ENCODE data around the gene SIGLEC5.
"Not testable (repeated sequence)": the region's sequence is repeated elsewhere in the genome, so short reads cannot be mapped to it uniquely, and the experiment has no call there.

SIGLEC5 gene, protein sequence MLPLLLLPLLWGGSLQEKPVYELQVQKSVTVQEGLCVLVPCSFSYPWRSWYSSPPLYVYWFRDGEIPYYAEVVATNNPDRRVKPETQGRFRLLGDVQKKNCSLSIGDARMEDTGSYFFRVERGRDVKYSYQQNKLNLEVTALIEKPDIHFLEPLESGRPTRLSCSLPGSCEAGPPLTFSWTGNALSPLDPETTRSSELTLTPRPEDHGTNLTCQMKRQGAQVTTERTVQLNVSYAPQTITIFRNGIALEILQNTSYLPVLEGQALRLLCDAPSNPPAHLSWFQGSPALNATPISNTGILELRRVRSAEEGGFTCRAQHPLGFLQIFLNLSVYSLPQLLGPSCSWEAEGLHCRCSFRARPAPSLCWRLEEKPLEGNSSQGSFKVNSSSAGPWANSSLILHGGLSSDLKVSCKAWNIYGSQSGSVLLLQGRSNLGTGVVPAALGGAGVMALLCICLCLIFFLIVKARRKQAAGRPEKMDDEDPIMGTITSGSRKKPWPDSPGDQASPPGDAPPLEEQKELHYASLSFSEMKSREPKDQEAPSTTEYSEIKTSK

DNA sequence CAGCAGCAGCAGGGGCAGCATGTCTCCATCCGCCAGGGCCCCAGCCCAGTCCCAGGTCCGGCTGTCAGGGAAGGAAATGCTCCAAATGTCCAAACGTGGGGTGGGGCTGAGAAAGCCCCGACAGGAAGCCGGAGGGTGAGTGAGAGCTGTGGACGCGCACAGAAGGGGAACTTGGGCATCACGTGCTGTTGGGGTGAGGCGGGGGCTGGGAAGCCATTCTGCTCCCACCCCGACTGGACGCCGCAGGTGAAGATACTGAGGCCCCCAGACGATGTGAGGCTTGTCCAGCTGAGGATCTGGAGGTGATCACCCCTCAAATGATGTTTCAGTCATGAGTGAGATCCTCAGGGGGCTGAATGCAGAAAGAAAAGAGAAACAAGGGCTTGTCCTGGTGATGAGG lies at the start of gene SIGLEC5:
TSS of gene SIGLEC5 (minus strand) at position 87 of the 400 bp plus-strand sequence. CDS start at position 21, 66 bp downstream.
- DNase-seq = not testable (repeated sequence)

DNA sequence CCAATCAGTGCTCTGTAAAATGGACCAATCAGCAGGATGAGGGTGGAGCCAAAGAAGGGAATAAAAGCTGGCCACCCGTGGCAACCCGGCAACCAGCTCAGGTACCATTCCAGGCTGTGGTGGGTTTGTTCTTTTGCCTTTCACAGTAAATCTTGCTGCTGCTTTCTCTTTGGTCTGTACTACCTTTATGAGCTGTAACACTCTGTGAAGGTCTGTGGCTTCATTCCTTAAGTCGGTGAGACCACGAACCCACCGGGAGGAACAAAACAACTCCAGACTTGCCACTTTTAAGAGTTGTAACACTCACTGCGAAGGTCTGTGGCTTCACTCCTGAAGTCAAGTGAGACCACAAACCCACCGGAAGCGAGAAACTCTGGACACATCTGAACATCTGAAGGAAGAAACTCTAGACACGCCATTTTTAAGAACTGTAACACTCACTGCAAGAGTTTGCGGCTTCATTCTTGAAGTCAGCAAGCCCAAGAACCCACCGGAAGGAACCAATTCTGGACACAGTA lies 46.4 kb upstream of the SIGLEC5 start:
- DNase-seq = peak in 4 of 6 experiments; percentile 11 to 48 (median 28)

DNA sequence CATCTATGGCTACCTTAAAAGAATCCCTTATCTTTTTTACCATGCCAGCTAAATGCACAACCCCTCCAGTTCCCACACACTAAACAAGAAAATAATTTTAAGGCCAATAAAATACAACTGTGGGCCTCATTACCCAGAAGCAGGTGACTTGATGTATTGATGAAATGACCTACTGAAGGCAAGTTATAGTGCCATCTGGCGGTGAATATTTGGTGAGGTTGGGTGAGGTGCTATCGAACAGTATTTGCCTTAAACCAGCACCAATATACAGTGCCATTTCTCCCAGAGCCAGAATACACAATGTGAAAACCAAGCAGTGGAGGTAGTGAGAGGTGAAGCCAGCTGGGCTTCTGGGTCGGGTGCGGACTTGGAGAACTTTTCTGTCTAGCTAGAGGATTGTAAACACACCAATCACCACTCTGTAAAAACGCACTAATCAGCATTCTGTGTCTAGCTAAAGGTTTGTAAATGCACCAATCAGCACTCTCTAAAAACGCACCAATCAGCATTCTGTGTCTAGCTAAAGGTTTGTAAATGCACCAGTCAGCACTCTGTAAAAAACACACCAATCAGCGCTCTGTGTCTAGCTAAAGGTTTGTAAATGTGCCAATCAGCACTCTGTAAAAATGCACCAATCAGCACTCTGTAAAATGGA lies 45.8 kb upstream of the SIGLEC5 start:
- not testable (repeated sequence) for DNase-seq

DNA sequence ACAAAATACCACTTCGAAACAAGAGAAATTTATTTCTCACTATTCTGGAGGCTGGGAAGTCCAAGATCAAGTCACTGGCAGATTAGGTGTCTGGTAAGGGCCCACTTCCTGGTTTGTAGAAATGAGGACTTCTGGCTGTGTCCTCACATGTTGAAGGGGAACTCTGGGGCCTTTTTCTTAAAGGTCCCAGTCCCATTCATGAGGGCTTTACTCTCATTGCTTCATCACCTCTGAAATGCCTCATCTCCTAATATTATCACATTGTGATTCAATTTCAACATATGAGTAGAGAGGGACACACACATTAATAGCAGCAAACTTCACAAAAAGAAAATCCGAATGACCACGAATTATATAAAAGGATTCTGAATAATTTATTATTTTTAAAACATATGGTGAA lies 38.0 kb upstream of the SIGLEC5 start:
- DNase-seq = no peak

DNA sequence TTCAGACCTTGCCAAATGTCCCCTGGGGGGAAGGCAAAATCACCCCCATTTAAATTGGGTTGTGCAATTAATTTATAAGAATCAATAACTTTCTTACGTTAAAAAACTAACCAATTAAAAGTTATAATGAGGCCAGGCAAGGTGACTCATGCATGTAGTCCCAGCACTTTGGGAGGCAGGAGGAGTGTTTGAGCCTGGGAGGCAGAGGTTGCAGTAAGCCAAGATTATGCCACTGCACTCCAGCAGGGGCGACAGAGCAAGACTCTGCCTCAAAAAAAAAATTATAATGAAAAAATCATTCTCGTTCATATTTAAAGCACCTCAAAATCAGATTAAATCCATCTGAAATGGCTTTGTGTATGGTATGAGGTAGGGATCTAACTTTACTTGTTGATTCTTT lies 34.8 kb upstream of the SIGLEC5 start:
- DNase-seq = no peak

DNA sequence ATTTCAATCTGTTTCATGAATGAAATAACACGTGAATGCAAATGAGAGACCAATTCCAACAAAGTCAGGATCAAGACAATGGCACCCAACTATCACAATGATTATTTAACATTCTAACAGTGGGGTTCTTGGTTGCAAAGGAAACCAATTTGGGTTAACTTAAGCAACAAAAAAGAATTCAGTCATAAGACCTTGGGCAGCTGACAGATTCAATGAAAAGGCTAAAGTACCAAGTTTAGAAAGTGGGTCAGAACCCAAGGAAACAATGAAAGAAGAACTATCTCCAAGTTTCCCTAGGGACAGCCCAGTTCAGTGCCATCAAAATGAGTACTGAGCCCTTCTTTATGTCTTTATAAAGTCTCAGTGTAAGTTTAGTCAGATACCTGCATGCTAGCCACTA lies 33.9 kb upstream of the SIGLEC5 start:
- no peak for DNase-seq

DNA sequence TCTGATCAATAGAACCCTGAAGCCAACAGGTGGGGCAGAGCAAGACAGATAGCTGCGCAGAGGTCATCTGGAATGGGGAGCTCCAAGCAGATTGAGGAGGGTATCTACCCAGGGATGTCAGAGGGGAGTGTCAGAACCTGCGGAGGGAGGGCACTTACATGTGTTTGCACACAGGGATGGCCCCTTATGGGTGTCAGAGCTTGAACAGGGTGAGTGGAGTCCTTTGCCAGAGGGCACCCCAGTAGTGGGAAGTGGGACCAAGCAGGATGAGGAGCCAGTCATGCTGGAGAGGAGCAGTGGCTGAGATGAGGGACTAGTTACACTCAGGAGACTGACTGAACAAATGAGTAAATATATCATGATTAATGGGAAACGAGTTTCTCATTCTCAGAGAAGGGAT lies 33.4 kb upstream of the SIGLEC5 start:
- DNase-seq = no peak

DNA sequence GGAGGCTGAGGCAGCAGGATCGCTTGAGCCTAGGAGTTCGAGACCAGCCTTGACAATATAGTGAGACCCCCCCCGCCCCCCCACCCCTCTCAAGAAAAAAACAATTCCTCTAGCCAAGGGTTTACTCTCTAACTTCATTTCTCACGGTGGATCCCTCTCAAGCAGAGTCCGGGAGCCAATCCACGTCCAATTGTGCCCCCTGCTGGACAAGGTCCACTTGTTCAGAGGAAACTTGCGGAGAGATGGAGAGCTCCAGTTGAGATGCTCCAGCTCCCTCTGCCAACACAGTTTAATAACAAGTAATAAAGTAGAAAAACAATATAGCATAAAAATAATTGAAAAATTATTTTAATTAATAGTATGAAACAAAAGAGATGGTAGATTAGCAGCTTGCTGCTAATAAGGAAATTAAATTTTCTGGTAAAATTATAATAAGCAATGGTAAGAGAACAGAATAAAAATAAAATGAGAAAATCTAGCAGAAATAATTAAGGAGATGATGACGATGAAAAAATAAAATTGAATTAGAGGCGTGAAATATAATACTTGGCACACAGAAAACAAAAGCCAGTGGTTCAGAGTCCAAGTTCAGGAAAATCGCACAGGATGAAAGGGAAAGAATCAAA lies 30.9 kb upstream of the SIGLEC5 start:
- DNase-seq = peak in 5 of 6 experiments; percentile 3 to 38 (median 18)

DNA sequence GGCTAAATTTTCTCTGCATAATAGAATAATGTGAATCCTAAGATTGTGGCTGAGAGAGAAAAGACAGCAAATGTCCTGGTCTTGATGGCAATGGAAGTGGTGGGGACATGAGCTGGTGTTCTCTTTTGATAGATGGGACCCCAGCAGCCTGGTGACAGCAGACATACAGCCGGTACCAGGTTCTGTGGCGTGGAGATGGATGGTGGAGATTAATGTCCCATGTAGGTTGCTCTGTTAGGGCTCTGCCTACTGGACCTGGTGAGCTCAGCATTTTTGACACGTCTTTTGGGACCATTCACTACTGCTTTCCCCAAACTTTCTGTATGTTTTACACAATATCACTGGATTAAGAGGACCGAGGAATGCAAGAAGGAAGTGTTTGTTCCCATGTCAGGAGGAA lies 24.6 kb upstream of the SIGLEC5 start:
- DNase-seq = no peak

DNA sequence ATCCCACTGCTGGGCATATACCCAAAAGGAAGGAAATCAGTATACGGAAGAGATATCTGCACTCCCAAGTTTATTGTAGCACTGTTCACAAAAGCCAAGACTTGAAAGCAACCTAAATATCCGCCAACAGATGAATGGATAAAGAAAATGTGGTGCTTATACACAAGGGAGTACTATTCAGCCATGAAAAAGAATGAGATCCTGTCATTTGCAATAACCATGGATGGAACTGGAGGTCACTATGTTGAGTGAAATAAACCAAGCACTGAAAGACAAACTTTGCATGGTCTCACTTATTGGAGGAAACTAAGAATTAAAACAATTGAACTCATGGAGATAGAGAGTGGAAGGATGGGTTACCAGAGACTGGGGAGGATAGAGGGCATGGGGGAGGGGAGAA lies 23.0 kb upstream of the SIGLEC5 start:
- no peak for DNase-seq

DNA sequence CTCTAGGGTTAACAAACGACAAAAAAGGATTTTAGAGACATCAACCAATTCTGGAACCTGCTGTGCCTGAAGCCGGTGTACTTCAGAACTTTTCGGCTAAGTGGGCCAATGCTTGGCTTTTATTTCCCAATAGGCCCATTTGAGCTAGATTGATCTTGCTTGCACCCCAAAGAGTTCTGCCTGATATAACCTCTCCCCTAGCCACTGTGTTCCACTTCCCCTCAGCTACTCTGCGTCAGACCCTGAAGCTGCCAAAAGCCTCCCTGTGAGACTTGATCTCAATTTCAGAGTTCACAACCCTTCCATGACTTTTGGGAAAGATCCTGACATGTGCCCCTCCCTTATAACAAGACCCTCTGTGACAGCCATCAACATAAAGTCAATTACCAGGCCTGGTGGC lies 22.1 kb upstream of the SIGLEC5 start:
- no peak for DNase-seq

DNA sequence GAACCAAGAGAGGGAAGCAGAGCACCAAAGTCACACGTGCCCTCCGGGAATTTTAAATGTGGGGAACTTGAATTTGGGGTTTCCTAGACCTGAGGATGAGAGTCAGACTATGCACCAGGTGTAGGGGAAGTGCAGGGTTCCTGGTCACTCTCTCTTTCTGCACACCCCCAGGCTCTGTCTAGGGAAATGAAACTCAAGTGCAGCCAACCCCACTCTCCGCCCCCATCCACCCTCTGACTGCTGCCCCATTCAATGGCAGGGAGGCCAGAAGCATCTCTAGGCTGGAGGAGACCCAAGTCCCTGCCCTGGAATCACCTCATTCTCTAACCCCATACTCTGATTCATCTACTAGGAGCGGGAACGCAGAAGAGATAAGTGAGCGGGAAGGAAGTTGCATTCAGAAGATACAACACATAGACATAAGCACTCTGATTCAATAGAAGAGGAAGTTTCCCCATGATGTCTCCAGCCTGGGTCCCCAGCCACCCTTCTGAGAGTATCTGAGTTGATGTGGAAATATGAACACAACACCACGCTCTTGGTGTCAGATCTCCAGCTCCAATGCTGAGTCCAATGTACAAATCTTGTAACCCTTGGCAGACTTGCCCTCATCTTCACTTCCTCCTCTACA lies 21.1 kb upstream of the SIGLEC5 start:
- DNase-seq = no peak

DNA sequence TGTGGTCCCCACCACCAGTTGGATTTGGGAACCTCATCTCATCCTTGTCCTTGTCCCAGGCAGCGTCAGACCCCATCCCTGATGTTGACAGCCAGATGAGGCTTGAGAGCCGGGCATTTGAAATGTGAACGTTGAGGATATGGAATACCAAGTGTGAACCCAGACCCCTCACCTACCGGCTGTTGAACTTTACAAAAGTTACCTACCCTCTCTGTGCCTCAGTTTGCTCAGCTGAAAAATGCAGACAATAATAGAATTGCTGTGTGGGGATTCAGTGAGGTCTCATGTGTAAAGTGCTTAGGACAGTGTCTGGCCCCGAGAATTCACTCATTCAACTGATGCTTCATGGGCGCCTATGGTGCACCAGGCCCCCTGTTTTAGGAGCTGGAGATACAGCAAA lies 17.1 kb upstream of the SIGLEC5 start:
- DNase-seq = no peak

DNA sequence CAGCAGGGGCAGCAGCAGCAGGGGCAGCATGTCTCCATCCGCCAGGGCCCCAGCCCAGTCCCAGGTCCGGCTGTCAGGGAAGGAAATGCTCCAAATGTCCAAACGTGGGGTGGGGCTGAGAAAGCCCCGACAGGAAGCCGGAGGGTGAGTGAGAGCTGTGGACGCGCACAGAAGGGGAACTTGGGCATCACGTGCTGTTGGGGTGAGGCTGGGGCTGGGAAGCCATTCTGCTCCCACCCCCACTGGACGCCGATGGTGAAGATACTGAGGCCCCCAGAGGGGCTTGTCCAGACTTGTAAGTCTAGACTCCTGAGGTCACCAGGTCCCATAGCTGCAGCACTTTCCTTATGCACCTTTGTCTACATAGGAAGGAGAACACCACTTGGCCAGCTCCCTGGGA lies 16.5 kb upstream of the SIGLEC5 start, which contains the start of gene SIGLEC14:
TSS of gene SIGLEC14 (minus strand) at position 96 of the 400 bp plus-strand sequence. CDS start at position 30, 66 bp downstream.
- DNase-seq = not testable (repeated sequence)

DNA sequence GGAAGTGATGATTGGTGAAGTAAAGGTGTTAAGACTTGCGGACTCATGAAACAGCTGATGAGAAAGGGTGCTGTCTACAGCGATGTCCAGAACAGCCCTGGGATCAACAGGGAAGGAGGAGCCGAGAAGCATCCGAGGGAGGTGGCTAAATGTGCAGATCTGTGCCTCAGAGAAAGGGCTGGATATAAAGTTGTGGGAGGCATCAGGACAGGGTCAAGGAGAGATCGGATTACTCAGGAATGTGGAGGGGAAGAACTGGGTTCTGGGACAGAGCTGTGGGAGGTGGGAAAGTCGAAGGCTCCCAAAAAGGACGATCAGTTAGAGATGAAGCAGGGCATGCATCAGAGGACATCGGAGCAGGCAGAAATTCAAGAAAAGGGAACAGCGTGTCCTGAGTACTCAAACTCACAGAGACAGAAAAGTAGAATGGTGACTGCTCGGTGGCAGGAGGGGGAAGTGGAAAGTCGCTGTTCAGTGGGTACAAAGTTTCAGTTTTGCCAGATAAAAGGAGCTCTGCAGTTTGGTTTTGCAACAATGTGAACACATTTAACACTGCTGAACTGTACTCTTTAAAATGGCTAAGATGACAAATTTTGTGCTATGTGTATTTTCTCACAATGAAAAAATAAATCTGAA lies 14.6 kb upstream of the SIGLEC5 start:
- DNase-seq = no peak

DNA sequence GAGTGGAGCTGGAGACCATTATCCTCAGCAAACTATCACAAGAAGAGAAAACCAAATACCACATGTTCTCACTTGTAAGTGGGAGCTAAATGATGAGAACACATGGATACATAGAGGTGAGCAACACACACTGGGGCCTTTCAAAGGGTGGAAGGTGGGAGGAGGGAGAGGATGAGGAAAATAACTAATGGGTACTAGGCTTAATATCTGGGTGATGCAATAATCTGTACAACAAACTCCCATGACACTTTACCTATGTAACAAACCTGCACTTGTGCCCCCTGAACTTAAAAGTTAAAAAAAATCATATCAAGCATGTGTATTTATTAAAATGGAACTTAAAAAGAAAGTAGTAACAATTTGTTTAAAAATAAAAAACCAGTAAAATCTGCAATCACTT lies 11.4 kb upstream of the SIGLEC5 start:
- no peak for DNase-seq

DNA sequence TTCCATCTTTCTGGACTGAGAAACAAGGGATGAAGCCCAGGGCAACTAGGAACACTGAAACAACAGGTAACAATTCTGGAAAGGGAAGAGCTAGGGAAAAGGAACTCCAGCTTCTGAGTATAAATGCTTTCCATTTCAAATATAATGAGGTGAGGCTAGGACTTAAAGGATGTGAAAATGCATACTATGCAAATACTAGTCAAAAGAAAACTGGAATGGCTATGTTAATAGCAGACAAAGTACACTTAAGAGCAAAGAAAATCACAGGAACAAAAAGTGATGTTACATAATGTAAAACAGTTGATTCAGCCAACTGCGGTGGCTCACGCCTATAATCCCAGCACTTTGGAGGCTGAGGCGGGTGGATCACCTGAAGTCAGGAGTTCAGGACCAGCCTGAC lies 10.2 kb upstream of the SIGLEC5 start:
- DNase-seq = no peak

DNA sequence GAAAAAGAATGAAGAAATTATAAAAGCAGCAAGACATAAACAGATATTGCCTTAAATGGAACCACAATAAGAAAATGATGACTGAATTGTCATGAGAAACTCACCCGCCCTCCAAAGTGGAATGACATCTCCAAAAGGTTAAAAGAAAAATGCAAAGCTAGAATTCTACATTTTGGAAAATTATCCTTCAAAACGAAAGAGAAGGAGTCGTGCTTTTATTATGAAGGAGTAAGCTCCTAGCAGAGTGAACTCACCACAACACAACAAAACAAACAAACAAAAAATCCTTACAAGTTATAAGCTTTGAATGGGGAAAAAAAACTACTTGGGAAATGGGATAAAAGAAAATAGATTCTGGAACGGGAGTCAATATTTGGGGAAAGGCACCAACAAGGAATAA lies 9.7 kb upstream of the SIGLEC5 start:
- DNase-seq = no peak

DNA sequence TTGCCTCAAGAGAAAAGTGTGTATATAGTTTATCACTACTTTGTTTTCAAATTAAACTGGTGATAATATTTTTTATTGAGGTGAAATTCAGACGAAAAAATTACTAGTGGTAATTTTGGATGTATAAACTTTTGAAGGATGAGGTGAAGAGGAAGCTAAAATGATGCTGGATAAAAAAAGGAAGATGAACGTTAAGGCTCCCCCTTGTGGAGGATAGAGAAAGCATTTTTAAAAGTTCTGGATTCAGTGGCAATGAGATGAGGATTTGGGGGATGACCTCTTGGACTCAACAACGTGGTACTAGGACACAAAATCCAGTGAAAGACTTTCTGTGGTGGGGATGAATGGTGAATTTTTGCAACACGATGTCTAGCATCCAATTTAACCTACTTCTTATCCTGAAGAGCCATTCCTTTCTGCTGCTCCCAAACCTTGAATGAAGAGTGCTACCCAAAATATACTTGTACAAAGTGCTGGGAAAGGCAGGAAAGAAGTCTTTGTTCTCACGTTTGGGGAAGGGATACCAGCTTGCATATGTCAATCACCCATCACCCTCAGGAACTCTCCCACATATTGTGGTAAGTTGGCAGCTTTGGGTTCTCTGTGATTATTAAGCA lies 7.3 kb upstream of the SIGLEC5 start:
- DNase-seq = no peak

DNA sequence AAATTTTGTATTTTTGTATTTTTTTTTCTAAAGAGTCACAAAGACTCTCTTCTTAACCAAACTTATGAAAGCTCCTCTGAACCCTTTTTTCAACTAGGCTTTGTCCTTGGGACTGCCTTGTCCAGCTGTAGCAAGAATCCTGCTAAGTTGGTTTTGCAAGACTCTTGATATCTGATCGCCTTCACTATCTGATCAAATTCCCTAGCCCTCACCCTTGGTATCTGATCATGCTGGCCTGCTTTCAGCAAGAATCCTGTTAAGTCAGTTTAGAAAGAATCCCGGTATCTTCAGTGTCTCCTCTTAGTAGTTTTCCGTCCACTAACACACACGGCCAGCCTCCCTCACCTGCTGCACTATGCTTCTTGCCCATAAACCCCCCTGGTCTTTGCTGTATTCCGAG lies 1.9 kb upstream of the SIGLEC5 start:
- DNase-seq = no peak

DNA sequence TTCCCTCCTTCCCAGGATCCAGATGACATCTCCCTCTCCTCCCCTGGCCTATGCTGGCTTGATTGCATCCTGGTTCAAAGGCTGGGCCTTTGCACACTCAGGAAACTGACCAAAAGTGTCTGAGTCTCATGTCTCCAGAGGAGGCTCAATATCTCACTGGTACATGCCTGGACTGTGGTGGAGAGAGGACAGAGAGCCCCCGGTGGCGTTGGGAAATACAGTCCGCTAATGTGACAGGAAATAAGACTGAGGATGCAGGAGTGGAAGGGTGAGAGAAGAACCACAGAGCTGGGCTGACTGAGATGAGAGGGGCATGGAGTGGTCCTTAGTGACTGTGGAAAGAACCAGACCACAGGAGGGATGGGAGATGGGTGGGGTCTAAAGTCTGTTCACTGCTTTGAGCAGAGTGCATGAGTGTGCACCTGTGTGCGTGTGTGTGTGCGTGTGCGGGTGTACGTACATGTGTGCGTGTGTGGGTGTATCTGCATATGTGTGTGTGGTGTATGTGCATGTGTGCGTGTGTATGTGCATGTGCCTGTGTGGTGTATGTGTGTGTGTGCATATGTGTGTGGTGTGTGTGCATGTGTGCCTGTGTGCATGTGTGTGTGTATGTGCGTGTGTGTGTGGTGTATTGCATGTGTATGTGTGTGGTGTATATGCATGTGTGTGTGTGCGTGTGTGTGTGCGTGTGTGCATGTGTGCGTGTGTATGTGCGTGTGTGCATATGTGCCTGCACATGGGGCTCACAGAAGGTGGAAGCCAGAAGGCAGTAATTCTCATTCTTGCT lies 1.9 kb downstream of the SIGLEC5 start:
- no peak for DNase-seq

Measured in stimulated activated naive CD4-positive, alpha-beta T cell (primary cell).